G401.6 (cell line): ENCODE data around the gene HS1BP3.

Source experiments
- FAIRE-seq: peaks from 2 replicates; lab custom pipeline; 2012; peaks lifted over from hg19 to GRCh38; lab: Jason Lieb, UNC

Gene HS1BP3

GRCh38 chr2:20584399-20585358 is 66.2 kb downstream of the HS1BP3 start:
- FAIRE-seq: peak; percentile 97

GRCh38 chr2:20584045-20584398 is 66.9 kb downstream of the HS1BP3 start:
- no peak for FAIRE-seq

- FAIRE-seq: no peak
Observed at GRCh38 chr2:20583425-20583881, 67.4 kb downstream of the HS1BP3 start.

DNA sequence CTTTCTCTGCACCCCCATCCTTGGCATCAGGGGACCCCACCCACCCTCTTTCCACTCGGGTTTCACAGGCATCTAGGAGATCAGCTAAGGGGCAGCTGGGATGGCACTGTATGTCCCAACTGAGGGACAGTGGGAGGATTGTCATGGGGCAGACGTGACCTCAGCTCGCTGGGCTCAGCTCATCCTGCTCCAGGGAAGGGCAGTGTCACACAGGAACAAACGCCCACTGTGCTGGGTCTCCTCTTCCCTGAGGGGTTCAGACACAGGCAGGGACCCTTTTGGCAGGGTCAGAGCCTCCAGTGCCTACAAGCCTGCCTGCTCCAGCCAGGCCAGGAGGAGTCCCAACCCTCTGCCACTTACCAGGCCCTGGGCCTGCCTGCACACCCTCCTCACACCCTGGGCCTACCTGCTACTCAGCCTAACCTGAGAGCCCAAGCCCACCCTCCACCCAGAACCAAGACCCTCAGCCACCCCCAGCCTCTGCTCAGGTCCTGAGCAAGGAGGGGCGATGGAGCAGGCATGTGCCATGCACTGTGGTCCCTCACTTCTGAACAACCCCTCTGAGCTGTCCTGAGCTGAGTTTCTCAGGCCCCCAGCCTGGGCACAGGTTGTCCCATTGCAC is 68.2 kb downstream of the HS1BP3 start:
- FAIRE-seq: no peak

GRCh38 chr2:20580690-20581437 is 70.0 kb downstream of the HS1BP3 start:
- FAIRE-seq: no peak

GRCh38 chr2:20579866-20580265 is 71.0 kb downstream of the HS1BP3 start:
- FAIRE-seq: no peak

DNA sequence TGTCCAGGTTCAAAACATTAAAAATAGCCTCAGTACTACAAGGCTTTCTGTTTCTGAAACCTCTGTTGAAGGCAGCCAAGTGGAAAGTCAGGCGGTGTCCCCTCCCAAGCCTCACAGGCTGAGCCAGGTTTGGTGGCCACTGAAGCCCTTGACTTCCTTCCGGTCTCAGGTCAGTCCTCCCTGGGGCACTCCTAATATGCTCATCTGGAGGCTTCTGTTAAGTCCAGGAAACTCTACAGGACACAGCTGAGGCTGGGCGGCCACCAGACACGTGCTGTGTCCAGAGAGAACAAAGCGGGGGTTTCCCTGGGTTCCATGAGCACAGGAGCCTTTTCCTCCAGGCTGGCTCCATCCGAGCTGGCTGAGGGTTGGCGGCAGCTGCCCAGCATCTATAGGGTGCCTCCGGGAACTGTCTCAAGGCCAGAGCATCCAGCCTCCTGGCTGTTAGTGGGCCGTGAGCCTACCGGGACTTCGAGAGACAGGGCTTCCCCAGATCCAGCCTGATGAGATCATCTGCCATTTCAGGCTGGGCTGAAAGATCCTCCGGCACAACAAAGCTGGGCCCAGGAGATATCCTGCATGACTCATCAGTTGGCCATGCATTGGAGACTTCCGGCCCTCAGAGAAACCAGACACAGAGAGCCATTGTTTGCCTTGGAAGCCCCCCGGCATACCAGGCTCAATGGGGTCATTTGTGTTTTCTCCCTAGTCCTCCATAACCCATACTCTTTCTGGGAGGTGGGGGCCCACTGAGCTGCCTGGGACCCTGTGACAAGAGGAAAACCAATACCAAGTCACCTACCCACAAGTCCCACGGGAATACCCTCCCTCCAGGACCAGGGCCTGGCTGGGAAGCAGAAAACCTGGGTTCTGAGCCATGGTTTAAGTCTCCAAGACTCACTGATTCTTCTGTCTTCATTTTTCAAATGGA is 71.7 kb downstream of the HS1BP3 start:
- FAIRE-seq: no peak

DNA sequence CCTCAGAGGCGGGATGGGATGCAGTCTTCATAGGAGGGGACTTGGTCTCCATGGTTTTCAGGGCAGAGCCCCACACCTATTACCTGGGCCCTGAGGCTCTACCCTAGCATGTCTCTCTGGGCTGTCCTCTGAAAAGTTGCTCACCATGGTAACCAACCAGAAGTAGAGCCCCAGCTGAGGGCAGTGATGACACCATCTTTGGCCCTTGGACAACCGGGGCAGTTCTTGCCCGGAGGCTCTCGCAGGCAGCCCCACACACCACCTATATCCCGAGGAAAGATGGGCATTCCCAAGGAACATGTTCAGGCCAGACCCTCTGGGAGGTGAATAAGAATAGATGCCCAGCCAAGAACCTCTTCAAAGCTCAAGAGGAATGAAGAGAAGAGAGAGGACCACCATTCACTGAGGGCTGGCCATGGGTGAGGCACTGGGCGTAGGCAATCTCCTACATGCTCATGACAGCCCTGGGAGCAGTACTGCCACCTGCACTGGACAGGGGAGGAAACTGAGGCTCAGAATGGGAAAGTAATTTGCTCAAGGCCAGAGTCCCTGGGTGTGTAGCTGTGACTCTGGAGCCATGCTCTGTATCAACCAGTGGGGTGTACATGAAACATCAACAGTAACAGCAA is 72.5 kb downstream of the HS1BP3 start:
- FAIRE-seq: no peak

DNA sequence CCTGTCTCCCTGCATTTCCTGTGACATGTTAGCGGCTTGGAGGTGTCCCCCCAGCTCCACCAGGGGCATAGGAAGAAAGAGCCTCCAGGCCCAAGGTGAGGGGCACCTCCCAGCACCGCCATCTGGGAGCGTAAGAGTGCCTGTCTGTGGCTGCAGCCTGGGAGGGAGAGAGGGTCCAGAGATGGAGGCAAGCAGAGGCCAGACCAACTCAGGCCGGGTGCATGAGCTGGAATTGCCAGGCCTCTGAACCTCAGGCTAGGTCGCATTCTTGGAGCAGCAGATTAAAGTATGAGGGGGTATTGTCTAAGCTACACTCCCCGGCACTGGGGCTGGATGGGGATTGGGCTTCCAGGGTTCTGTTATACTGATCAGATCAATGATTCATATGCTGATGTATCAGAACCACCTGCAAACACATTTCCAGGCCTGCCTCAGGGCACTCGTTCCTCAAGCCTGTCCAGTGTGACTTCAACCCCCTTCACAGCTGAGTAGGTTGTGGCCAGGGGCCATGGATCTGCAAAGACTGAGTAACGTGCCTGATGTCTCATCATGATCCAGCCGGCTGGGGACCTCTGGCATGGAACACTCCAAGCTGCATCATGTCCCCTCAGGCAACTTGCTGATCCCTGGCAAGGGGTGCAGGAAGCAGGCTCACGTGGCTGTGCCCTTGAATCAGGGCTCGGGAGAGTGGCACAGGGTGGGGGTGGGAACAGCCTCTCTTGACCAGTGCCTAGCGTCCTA is 73.2 kb downstream of the HS1BP3 start:
- FAIRE-seq: no peak

DNA sequence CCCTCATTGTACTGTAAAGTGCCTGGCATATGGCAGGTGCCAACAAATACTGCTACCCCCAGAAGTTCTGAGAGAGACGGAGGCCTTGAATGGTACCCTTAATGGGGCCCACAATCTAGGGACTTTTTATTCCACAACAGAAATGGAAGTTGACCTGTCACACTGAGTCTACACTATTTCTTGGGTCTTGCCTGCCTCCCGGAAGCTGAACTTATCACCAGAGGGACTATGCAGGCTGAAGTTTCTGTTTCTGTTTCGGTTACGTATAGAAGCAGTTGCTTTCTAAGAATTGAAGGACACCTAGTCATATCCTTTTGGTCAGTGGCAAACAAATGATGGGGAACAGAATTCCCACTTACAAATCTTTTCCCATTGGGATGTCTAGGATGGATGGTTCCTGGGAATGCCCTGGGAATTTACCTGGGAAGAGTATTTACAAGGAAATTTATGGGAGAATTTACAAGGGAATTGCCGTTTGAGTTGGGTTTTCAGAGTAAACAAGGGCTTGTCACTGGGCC is 74.2 kb downstream of the HS1BP3 start:
- FAIRE-seq: no peak

DNA sequence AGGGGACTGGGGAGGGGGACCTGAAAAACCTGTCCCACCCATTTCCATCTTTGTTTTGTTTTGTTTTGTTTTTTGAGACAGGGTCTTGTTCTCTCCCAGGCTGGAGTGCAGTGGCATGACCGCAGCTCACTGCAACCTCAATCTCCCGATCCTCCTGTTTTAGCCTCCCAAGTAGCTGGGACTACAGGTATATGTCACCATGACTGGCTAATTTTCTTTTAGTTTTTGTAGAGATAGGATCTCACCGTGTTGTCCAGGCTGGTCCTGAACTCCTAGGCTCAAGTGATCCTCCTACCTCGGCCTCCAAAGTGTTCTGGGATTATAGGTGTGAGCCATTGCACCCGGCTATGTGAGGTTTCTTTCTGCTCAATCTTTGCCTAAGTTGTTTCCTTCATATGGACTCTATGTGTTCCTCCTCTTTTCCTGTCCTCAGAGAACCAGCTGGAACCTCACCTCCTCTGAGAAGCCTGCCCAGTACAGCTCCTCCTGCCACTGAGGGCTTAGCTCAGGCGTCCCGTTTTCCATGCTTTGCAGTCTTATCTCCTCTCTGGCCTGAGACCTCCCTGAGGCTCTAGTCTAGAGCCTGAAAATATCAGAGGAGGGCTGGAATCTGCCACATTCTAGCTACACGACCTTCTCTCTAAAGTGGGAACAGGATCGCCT is 74.8 kb downstream of the HS1BP3 start:
- no peak for FAIRE-seq

DNA sequence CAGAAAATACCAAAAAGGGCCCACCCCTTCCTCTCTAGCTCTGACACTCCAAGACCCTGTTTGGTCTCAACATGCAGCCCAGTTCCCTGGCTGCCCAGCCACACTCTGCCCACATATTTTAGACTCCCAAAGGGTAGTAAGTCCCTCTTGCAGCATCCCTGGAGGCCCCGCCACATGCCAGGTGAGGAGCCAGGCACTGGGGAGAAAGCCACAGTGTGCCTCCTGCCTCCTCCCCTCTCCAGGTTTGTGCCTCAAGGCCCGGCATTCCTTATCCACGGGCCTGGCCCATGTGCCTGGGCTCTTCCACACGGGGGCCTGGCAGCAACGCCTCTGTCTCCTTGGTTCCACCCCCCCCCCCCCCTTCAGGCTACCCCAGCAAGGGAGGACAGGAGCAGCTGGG is 75.5 kb downstream of the HS1BP3 start:
- no peak for FAIRE-seq

DNA sequence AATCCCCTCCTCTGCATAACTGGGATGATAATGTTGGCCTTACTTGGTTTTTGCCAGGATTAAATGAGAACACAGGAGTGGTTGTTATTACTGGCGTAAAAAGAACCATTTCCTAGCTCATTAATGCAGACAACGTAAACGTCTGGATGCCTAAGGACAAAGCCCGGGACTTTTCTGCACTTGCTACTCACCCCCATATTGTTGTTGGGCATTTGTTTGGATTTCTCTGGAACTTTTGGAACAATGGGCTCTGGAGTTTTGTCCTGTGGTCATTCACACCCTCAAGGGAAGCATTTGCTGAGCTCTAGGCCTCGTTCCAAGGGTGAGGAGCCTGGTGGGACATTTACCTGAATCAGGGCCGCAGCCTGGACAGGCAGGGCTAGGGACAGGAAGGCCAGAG is 76.0 kb downstream of the HS1BP3 start:
- FAIRE-seq: no peak

DNA sequence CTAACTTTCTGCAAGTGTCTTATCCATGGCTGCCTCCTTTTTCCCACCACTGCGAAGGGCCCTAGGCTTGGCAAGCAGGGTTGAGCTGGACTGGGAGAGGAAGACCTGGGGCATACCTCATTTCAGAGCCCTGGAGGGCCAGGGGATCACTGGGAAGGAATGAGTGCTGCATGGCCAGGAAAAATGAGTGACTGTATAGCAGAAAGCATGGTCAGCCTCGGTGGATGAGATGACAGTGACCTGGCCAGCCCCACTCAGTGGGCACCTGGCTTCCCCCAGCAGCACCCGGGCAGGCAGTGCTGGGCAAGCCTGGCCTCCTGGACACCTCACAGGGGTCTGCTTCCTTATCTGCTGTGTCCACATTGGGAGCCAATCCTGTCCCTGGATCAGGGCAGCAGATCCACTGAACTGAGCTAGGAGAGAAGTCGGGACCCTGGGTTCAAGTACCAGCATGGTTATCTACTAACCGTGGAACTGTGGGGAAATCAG is 76.4 kb downstream of the HS1BP3 start:
- no peak for FAIRE-seq

DNA sequence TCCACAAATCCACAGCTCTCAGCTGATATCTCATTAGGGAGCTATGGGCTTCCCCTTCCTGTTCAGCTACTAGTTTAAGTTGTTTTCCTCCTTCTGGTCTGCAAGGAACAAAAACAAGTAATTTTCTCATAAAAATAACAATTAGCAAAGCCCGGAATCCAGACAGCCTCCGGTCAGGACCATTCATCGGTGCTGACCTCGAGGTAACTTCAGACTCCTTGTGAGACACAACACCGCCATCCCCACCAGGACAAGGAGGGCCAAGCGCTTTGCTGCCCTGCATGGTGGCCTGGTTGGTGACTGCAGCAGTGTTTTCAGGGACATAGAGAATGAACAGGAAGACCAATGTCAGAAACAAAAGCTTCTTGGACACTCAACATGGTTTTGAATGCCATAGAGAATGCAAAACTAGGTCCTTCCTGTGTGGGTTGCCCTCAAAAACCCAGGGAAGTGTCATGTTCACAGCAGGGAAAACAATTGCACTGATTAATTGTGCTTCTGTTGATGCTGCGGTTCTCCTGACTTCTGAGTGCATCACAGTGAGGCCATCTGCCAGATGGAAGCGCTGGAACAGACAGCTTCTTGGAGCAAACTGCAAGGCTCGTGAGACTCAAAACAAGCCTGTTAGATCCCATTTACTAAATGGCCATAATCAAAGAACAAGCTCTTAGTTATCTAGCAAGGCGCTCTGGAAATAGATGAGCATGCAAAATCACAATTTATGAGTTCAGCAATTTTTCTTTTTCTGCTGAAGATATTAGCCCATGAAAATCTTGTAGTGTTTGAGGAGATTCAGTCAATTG is 77.1 kb downstream of the HS1BP3 start:
- FAIRE-seq: no peak

GRCh38 chr2:20572221-20572620 is 78.7 kb downstream of the HS1BP3 start:
- FAIRE-seq: no peak

GRCh38 chr2:20571644-20572215 is 79.2 kb downstream of the HS1BP3 start:
- FAIRE-seq: no peak

DNA sequence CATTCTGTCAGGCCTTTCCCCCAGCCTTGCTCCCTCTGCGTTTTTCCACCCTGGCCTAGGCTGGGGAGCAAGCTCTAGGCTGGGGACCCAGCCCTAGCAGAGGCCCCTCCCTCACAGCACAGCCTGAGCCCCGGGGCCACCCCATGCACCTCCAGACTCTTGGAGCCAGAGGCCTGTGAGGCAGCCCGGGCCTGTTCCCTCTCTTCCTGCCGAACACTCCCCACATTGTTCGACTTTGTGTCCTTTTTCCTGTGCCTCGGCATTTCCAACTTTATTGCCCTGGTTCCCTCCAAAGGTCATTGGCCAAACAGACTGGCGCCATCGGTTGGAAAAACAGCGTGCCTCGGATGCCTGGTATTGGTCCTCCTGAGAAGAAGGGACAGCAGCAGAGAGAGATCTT is 79.7 kb downstream of the HS1BP3 start:
- no peak for FAIRE-seq
